Heart left ventricle (tissue), 16 donors: Measurements from ENCODE around the gene DBF4. TPM values are rescaled to one million over a fixed set of nuclear protein-coding genes. Genes with fewer than 3 reads are reported as not detected.
A peak's percentile ranks its signal among the peaks of the same experiment; 100 is the strongest.
"Not testable (repeated sequence)": the region's sequence is repeated elsewhere in the genome, so short reads cannot be mapped to it uniquely, and the experiment has no call there.

ENCODE experiments used
- ATAC-seq, 4 donors: fragments of 200-7000 bp; cut with Tn5 transposase; one replicate each; pipeline ENCODE4 v1.9.1; 2020 to 2022; ENCODE audit warnings: moderate library complexity in 4 of 4, mild to moderate bottlenecking in 3 of 4, moderate number of reproducible peaks in 1 of 4
- DNase-seq, 5 donors: peaks; one replicate each; pipeline ENCODE4 v3.0.0-alpha.2; 2020
- H3K27ac ChIP-seq, 12 donors: fragments of 200-600 bp; sonication (generic) in 4 of 12; one replicate each; pipeline versions ENCODE4 v1.5.0 to v1.8.0; 2016 to 2022; ENCODE audit warnings: mild to moderate bottlenecking in 2 of 12
- H3K27me3 ChIP-seq, 9 donors: fragments of 200-600 bp; sonication (generic) in 2 of 9; one replicate each; pipeline versions ENCODE4 v1.5.1 to v1.8.0; 2016 to 2022; ENCODE audit warnings: mild to moderate bottlenecking in 3 of 9
- H3K36me3 ChIP-seq, 9 donors: fragments of 200-600 bp; sonication (generic) in 2 of 9; one replicate each; pipeline versions ENCODE4 v1.5.0 to v1.8.0; 2018 to 2022; ENCODE audit warnings: mild to moderate bottlenecking in 2 of 9
- H3K4me1 ChIP-seq, 12 donors: fragments of 200-600 bp; sonication (generic) in 4 of 12; one replicate each; pipeline versions ENCODE4 v1.5.0 to v1.8.0; 2016 to 2022; ENCODE audit warnings: mild to moderate bottlenecking in 3 of 12
- H3K4me3 ChIP-seq, 12 donors: fragments of 200-600 bp; sonication (generic) in 4 of 12; one replicate each; pipeline versions ENCODE4 v1.5.0 to v1.8.0; 2017 to 2022; ENCODE audit warnings: mild to moderate bottlenecking in 9 of 12, moderate library complexity in 4 of 12
- H3K9me3 ChIP-seq, 12 donors: fragments of 200-600 bp; sonication (generic) in 4 of 12; one replicate each; pipeline versions ENCODE4 v1.5.0 to v1.8.0; 2016 to 2022; ENCODE audit warnings: mild to moderate bottlenecking in 1 of 12
- POLR2A ChIP-seq, 2 donors: fragments of 450-650 bp; IDR thresholded peaks; one replicate each; pipeline ENCODE4 v1.6.1; 2017; ENCODE audit warnings: antibody characterized with exemption in 2 of 2, mild to moderate bottlenecking in 2 of 2, moderate library complexity in 2 of 2
- WGBS, 4 donors: extraction: QIAGEN DNeasy Blood & Tissue Kit in 2 of 4; methylation state at CpG; one replicate each; pipeline versions ENCODE4 v1.1.5 to v1.1.7; 2013 to 2018; 5-methylcytosine and 5-hydroxymethylcytosine counted together
- intact Hi-C, 10 donors: fragments of 100-400 bp; cut with DNase I; formaldehyde crosslinking; loops; one replicate each; pipeline versions ENCODE4 v1.11.1 to v1.14.2; 2022
- polyA plus RNA-seq, 2 donors: library from polyadenylated mRNA; stranded (reverse); fragments of 200-250 nt; gene quantifications; one replicate each; pipeline ENCODE4 v1.2.3, GENCODE V29; 2013
- total RNA-seq, 9 donors: library from RNA; depleted of rRNA in 2 of 9; stranded (reverse); fragments of >200 nt in 2 of 9; fragmentation: NEBNext Ultra II Directional in 3 of 9; extraction: Animal tissue kit (Norgen Biotek cat#: 25700) in 3 of 9; gene quantifications; one replicate each; pipeline versions ENCODE4 v1.1.0 to v1.2.4, GENCODE V29; 2016 to 2023
- TF ChIP-seq, protein P1 (sequence below), 12 donors: fragments of 200-600 bp; sonication (generic) in 4 of 12; IDR thresholded peaks; one replicate each; pipeline versions ENCODE4 v1.5.0 to v1.8.0; 2018 to 2022; ENCODE audit warnings: antibody characterized with exemption in 12 of 12, mild to moderate bottlenecking in 5 of 12
- donor health status: ischemic (EF 13 %, LVEDD 7.1; RV severe dilation, severe dysfunction).
- donor health status: healthy with polysubstance abuse.
- donor health status: DM: no; HTN: yes; CAD: no.
- donor health status: DM: no; HTN: no; CAD: no.
- donor health status: ischemic (EF 25% LVEDD 6.9; RV normal size, moderate dysfunction).
- donor health status: ischemic (EF 25% LVEDD 5.7; RV mildly dilated, moderate dysfunction).
- donor health status: healthy.
- donor health status: DM: yes; HTN: yes; CAD: no.
- donor health status: ischemic (EF 35%, LVEDD 5.7; RV mildly dilated, moderate dysfunction).
- donor health status: nonischemic (EF 11% LVEDD 7.7; RV severe dilation, severe dysfunction).
- donor health status: DM: yes; HTN: yes; CAD: no.
- donor health status: PGD.
- donor health status: ischemic (EF 29% LVEDD 5.4; RV normal size, mild dysfunction).
- donor health status: nonischemic (EF 23%, LVEDD 6.1; RV moderate dilation, normal function).

Gene DBF4
- total and polyA plus RNA-seq, 11 donors = 1.0 to 7.8 (median 2.4) TPM

DNA sequence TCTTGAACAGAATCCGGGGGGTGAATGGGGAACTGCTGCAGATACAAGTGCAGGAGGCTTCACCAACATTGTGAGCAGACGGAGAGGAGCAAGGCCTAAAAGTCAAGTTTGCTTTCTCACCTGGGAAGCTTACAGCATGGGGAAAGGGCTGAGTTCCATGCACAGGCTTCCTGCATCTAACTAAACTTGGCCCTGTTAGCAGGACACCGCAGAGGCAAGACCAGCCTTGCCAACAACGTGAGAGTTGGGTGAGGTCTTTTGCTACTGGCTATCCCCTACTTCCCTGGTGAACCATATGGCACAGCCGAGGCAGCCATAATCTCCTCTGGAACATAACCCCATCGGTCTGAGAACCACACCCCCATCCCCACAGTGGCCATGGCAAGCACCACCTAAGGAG is 43.6 kb downstream of the DBF4 start:
- Histone ChIP-seq H3K27ac (no peak overlapping the region), H3K4me1 (no peaks in the 10 kb centered on the region), H3K9me3 (no peaks in the 10 kb centered on the region), H3K36me3 (no peaks in the 10 kb centered on the region), H3K4me3 (no peak overlapping the region), H3K27me3 (peaks cover 0 to 2% (median 0%) of the 10 kb centered on the region in 9 donors)
- intact Hi-C loops = no loop called here
- TF ChIP-seq, protein P1, sequence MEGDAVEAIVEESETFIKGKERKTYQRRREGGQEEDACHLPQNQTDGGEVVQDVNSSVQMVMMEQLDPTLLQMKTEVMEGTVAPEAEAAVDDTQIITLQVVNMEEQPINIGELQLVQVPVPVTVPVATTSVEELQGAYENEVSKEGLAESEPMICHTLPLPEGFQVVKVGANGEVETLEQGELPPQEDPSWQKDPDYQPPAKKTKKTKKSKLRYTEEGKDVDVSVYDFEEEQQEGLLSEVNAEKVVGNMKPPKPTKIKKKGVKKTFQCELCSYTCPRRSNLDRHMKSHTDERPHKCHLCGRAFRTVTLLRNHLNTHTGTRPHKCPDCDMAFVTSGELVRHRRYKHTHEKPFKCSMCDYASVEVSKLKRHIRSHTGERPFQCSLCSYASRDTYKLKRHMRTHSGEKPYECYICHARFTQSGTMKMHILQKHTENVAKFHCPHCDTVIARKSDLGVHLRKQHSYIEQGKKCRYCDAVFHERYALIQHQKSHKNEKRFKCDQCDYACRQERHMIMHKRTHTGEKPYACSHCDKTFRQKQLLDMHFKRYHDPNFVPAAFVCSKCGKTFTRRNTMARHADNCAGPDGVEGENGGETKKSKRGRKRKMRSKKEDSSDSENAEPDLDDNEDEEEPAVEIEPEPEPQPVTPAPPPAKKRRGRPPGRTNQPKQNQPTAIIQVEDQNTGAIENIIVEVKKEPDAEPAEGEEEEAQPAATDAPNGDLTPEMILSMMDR (IDR thresholded peaks at IDR 0.05) = no peak
- TF ChIP-seq POLR2A (IDR thresholded peaks at IDR 0.05) = no peak
- 83 to 92% (median 91%) methylated on average over 5 to 6 of the region's 6 CpGs for WGBS, 4 donors
- ATAC-seq = no peak
- no peak for DNase-seq

DNA sequence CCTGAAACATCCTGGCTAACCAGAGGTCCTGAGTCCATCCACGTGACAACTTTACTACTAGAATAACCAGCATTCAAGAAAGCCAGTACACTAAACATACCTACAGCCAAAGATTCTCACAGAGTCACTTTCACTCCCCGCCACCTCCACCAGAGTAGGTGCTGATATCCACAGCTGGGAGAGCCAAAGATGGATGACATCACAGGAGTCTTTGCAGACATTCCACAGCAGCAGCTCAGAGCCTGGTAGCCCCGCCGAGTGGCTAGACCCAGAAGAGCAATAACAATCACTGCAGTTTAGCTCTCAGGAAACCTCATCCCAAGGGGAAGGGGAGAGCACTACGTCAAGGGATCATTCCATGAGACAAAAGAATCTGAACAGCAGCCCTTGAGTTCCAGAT is 44.3 kb downstream of the DBF4 start:
- no peak for TF ChIP-seq POLR2A (IDR thresholded peaks at IDR 0.05)
- intact Hi-C loops = no loop called here
- ATAC-seq (no peak), DNase-seq (no peak)
- 56 to 71% (median 59%) methylated on average over 5 of the region's 5 CpGs for WGBS, 4 donors
- Histone ChIP-seq H3K27me3 (peaks cover 0 to 2% (median 0%) of the 10 kb centered on the region in 9 donors), H3K9me3 (no peaks in the 10 kb centered on the region), H3K36me3 (no peaks in the 10 kb centered on the region), H3K4me1 (no peaks in the 10 kb centered on the region), H3K4me3 (no peak overlapping the region), H3K27ac (no peak overlapping the region)

DNA sequence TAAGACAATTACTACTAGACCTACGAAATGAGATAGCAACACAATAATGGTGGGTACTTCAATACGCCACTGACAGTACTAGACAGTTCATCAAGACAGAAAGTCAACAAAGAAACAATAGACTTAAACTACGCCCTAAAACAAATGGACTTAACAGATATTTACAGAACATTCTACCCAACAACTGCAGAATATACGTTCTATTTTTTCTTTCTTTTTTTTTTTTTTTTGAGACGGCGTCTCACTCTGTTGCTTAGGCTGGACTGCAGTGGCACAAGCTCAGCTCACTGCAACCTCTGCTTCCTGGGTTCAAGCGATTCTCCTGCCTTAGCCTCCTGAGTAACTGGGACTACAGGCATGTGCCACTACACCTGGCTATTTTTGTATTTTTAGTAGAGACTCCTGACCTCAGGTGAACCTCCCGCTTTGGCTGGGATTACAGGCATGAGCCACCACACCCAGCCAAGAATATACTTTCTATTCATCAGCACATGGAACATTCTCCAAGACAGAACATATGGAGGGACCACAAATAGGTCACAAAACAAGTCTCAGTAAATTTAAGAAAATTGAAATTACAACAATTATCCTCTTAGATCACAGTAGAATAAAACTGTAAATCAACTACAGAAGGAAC is 46.6 kb downstream of the DBF4 start:
- H3K27ac ChIP-seq, H3K27me3 ChIP-seq, H3K36me3 ChIP-seq, H3K4me1 ChIP-seq, intact Hi-C loops, H3K4me3 ChIP-seq, DNase-seq, ATAC-seq, H3K9me3 ChIP-seq: not testable (repeated sequence)
- 85 to 94% (median 90%) methylated on average over 8 of the region's 8 CpGs for WGBS, 4 donors

DNA sequence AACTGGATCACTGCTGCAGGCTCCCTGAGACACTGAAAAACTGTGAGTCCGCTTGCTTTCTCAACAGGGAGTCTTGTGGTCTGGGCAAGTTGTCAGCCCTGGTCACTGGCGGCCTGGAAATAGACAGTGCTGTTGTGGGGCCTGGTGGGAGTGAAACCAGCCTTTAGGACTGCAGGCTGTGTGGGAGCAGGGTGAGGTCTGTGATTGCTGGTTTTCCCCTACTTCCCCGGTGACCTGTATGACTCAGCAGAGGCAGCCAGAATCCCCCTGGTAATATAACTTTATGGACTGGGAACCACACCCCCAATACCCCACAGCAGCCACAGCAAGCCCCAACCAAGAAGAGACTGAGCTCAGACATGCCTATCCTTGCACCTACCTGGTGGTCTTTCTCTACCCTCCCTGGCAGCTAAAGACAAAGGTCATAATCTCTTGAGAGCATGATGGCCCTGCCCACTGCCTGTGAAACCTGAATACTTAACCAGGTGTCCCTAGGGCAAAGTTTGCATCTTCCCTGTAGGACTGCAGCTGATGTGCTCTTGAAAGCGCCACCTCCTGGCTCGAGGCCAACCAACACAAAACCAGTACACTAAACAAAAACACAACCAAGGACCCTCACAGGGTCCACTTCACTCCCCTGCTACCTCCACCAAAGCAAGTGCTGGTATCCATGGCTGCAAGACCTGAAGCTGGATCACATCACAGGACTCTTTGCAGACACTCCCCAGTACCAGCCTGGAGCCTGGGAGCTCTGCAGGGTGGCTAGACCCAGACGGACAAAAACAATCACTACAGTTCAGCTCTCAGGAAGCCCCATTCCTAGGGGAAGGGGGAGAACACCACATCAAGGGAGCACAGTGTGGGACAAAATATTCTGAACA is 50.5 kb downstream of the DBF4 start:
- Histone ChIP-seq H3K4me1 (no peaks in the 10 kb centered on the region), H3K27ac (no peak overlapping the region), H3K9me3 (no peaks in the 10 kb centered on the region), H3K27me3 (peaks cover 0 to 2% (median 0%) of the 10 kb centered on the region in 9 donors), H3K4me3 (no peak overlapping the region), H3K36me3 (no peaks in the 10 kb centered on the region)
- DNase-seq (no peak), ATAC-seq (no peak)
- WGBS, 4 donors = 45 to 57% (median 53%) methylated on average over 5 to 6 of the region's 6 CpGs
- intact Hi-C loops = no loop called here
- no peak for TF ChIP-seq POLR2A (IDR thresholded peaks at IDR 0.05)
- TF ChIP-seq, protein P1 (IDR thresholded peaks at IDR 0.05) = no peak

DNA sequence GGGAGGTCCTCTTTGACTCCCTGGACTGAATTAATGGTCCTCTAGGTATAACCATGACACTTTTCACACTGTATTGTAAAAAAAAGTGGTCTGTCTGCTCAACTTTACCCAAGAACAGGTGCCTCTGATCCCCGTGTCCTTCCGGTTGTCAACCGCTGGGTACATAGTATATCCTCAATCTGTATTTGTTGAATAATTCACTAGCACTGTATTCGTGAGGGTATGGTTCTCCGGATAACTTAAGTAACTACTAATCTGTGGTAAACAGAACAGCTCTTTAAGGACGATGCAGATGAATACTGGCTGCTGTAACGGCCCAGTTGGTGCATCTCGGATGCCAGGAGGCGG is 57.3 kb downstream of the DBF4 start:
- DNase-seq (no peak), ATAC-seq (peak in 1 of 4 donors; percentile 11)
- WGBS, 4 donors = 11 to 14% (median 12%) methylated on average over 9 of the region's 9 CpGs
- TF ChIP-seq, protein P1 (IDR thresholded peaks at IDR 0.05) = no peak
- TF ChIP-seq POLR2A (IDR thresholded peaks at IDR 0.05) = no peak
- H3K4me3 ChIP-seq = peak overlapping the region; percentile 58 to 93 (median 79)
- H3K9me3 ChIP-seq = no peaks in the 10 kb centered on the region
- no peaks in the 10 kb centered on the region for H3K27me3 ChIP-seq
- peaks cover 0 to 14% (median 6%) of the 10 kb centered on the region in 12 donors for H3K4me1 ChIP-seq
- intact Hi-C loops = loop anchor here in 3 of 10 donors (10.0 kb wide), 3 partner anchors 61 to 181 kb away; no protein-coding TSS in a partner anchor
- H3K27ac ChIP-seq = peak overlapping the region in 3 of 12 donors; percentile 16 to 79 (median 57)
- H3K36me3 ChIP-seq = no peaks in the 10 kb centered on the region
